Lower lobe of right lung (tissue), 2 donors: ENCODE measurements around the gene LGI4. TPM values are rescaled to one million over a fixed set of nuclear protein-coding genes. Genes with fewer than 3 reads are reported as not detected.

Source experiments
- ATAC-seq, 2 donors: fragments of 200-7000 bp; cut with Tn5 transposase; one replicate each; pipeline ENCODE4 v1.9.1; 2020 to 2022; ENCODE audit warnings: mild to moderate bottlenecking in 2 of 2, moderate library complexity in 2 of 2
- DNase-seq: peaks from one replicate; pipeline ENCODE4 v3.0.0-alpha.2; 2020
- H3K27ac ChIP-seq: fragments of 200-600 bp; one replicate; pipeline ENCODE4 v1.8.0; 2022
- H3K27me3 ChIP-seq: fragments of 200-600 bp; one replicate; pipeline ENCODE4 v1.8.0; 2022; ENCODE audit warnings: low read depth
- H3K36me3 ChIP-seq: fragments of 200-600 bp; one replicate; pipeline ENCODE4 v1.8.0; 2022; ENCODE audit warnings: mild to moderate bottlenecking
- H3K4me1 ChIP-seq: fragments of 200-600 bp; one replicate; pipeline ENCODE4 v1.8.0; 2022
- H3K4me3 ChIP-seq: fragments of 200-600 bp; one replicate; pipeline ENCODE4 v1.8.0; 2022; ENCODE audit warnings: mild to moderate bottlenecking
- H3K9me3 ChIP-seq: fragments of 200-600 bp; one replicate; pipeline ENCODE4 v1.8.0; 2022
- intact Hi-C: fragments of 100-400 bp; cut with DNase I; formaldehyde crosslinking; loops from one replicate; pipeline ENCODE4 v1.11.0; 2022
- total RNA-seq: library from RNA; stranded (reverse); fragmentation: NEBNext Ultra II Directional; extraction: Animal tissue kit (Norgen Biotek cat#: 25700); gene quantifications from one replicate; pipeline ENCODE4 v1.2.1, GENCODE V29; 2021
- TF ChIP-seq, protein P1 (sequence below): fragments of 200-600 bp; IDR thresholded peaks from one replicate; pipeline ENCODE4 v1.8.0; 2022; ENCODE audit warnings: antibody characterized with exemption, mild to moderate bottlenecking
- donor health status: DM: no; HTN: yes; CAD: no; lungs with severe emphysema.

LGI4 gene
- total RNA-seq, 1 donor from 2014 or later, result 6.3 TPM

GRCh38 chr19:35098413-35099049 lies 36.3 kb downstream of the LGI4 start:
- Histone ChIP-seq H3K36me3 (no peaks in the 10 kb centered on the region), H3K9me3 (no peaks in the 10 kb centered on the region), H3K4me3 (no peak overlapping the region), H3K4me1 (no peaks in the 10 kb centered on the region), H3K27me3 (no peaks in the 10 kb centered on the region), H3K27ac (no peak overlapping the region)
- intact Hi-C loops, result no loop called here
- peak; percentile 41 to 47 for ATAC-seq
- TF ChIP-seq, protein P1, sequence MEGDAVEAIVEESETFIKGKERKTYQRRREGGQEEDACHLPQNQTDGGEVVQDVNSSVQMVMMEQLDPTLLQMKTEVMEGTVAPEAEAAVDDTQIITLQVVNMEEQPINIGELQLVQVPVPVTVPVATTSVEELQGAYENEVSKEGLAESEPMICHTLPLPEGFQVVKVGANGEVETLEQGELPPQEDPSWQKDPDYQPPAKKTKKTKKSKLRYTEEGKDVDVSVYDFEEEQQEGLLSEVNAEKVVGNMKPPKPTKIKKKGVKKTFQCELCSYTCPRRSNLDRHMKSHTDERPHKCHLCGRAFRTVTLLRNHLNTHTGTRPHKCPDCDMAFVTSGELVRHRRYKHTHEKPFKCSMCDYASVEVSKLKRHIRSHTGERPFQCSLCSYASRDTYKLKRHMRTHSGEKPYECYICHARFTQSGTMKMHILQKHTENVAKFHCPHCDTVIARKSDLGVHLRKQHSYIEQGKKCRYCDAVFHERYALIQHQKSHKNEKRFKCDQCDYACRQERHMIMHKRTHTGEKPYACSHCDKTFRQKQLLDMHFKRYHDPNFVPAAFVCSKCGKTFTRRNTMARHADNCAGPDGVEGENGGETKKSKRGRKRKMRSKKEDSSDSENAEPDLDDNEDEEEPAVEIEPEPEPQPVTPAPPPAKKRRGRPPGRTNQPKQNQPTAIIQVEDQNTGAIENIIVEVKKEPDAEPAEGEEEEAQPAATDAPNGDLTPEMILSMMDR, result no peak
- no peak for DNase-seq

- H3K27ac ChIP-seq, result no peak overlapping the region
- intact Hi-C loops, result no loop called here
- no peak overlapping the region for H3K4me3 ChIP-seq
- H3K36me3 ChIP-seq, result no peaks in the 10 kb centered on the region
- peaks cover 5% of the 10 kb centered on the region for H3K27me3 ChIP-seq
- H3K9me3 ChIP-seq, result no peaks in the 10 kb centered on the region
- H3K4me1 ChIP-seq, result peaks cover 3% of the 10 kb centered on the region
- ATAC-seq (no peak), DNase-seq (no peak)
- TF ChIP-seq, protein P1, result no peak
Measured at GRCh38 chr19:35095667-35096368, 39.0 kb downstream of the LGI4 start.

DNA sequence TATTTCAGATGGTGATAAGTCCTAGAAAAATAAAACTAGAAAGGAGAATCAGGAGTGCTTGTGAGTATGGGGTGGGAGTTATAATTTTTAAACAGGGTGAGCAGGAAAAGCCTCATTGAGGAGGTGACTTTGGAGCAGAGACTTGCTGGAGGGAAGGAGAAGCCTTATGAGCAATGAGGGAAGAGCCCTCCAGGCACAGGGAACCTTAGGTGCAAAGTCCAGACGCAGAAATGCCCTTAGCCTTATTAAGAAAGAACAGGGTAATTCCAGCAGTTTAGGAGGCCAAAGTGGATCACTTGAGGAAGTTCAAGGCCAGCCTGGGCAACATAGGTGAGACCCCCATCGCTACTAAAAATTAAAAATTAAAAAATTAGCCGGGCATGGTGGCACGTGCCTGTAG lies 40.2 kb downstream of the LGI4 start:
- DNase-seq (no peak), ATAC-seq (no peak)
- intact Hi-C loops, result no loop called here
- Histone ChIP-seq H3K9me3 (no peaks in the 10 kb centered on the region), H3K4me1 (peaks cover 10% of the 10 kb centered on the region), H3K27ac (no peak overlapping the region), H3K36me3 (no peaks in the 10 kb centered on the region), H3K4me3 (no peak overlapping the region), H3K27me3 (peaks cover 17% of the 10 kb centered on the region)
- TF ChIP-seq, protein P1, result no peak

DNA sequence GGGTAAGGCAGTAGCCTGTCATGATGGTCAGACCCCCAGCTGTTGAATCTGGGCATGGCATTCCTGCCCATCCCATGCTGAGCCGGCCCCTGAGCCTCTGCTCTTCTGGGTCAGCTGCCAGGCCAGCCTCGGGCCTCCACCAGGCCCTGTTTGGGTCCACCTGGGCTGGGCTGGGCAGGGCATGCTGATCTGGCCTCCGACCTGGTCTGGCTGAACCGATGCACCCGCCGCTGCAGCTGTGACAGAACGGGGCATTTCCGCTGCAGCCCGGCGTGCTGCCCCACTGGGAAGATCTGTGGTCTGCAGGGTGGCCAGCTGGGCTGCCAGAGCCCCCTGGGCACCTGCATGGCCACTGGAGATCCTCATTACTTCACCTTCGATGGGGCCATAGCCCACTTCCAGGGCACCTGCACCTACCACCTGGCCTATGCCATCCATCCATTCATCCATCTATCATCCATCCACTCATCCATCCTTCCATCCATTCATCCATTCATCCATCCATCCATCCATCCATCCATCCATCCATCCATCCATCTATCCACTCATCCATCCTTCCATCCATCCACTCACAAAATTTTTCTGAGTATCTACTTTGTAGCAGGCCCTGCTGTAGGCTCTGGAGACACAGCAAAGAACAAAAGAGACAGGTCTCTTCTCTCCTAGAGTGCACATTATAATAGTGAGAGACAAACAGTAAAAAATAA lies 40.8 kb downstream of the LGI4 start:
- no peaks in the 10 kb centered on the region for H3K36me3 ChIP-seq
- H3K4me1 ChIP-seq, result peaks cover 10% of the 10 kb centered on the region
- intact Hi-C loops, result no loop called here
- H3K4me3 ChIP-seq, result no peak overlapping the region
- peaks cover 17% of the 10 kb centered on the region for H3K27me3 ChIP-seq
- peak; percentile 6 for DNase-seq
- H3K27ac ChIP-seq, result no peak overlapping the region
- TF ChIP-seq, protein P1, result no peak
- ATAC-seq, result no peak
- no peaks in the 10 kb centered on the region for H3K9me3 ChIP-seq

- TF ChIP-seq, protein P1, result no peak
- ATAC-seq (no peak), DNase-seq (no peak)
- Histone ChIP-seq H3K27me3 (peaks cover 17% of the 10 kb centered on the region), H3K36me3 (no peaks in the 10 kb centered on the region), H3K9me3 (no peaks in the 10 kb centered on the region), H3K4me3 (no peak overlapping the region), H3K4me1 (peaks cover 10% of the 10 kb centered on the region), H3K27ac (no peak overlapping the region)
- intact Hi-C loops, result no loop called here
Measured at GRCh38 chr19:35093430-35093829, 41.4 kb downstream of the LGI4 start.
